Colonic mucosa (tissue), 4 donors: Measurements from ENCODE around the gene PM20D2. TPM values are rescaled to one million over a fixed set of nuclear protein-coding genes. Genes with fewer than 3 reads are reported as not detected.
A peak's percentile ranks its signal among the peaks of the same experiment; 100 is the strongest.

ENCODE experiments used
- DNase-seq: peaks from one replicate; pipeline ENCODE4 v3.0.0-alpha.2; 2020
- H3K27ac ChIP-seq: fragments of 200-600 bp; one replicate; pipeline ENCODE4 v1.8.0; 2021
- H3K27me3 ChIP-seq: fragments of 200-600 bp; one replicate; pipeline ENCODE4 v1.8.0; 2021
- H3K36me3 ChIP-seq: fragments of 200-600 bp; one replicate; pipeline ENCODE4 v1.8.0; 2021
- H3K4me1 ChIP-seq: fragments of 200-600 bp; one replicate; pipeline ENCODE4 v1.8.0; 2021; ENCODE audit warnings: mild to moderate bottlenecking
- H3K4me3 ChIP-seq: fragments of 200-600 bp; one replicate; pipeline ENCODE4 v1.8.0; 2021
- H3K9ac ChIP-seq, 2 donors: one replicate each; pipeline ENCODE4 v1.7.0; 2013; ENCODE audit warnings: control low read depth in 2 of 2, low read depth in 2 of 2, low read length in 2 of 2
- H3K9me3 ChIP-seq: fragments of 200-600 bp; one replicate; pipeline ENCODE4 v1.8.0; 2021
- CTCF ChIP-seq: fragments of 200-600 bp; IDR thresholded peaks from one replicate; pipeline ENCODE4 v1.8.0; 2022; ENCODE audit warnings: antibody characterized with exemption, mild to moderate bottlenecking
- intact Hi-C: fragments of 100-400 bp; cut with DNase I; formaldehyde crosslinking; loops from one replicate; pipeline ENCODE4 v1.14.1; 2022
- total RNA-seq, 2 donors: library from RNA; stranded (reverse); fragmentation: NEBNext Ultra II Directional in 1 of 2; extraction: Animal tissue kit (Norgen Biotek cat#: 25700) in 1 of 2; gene quantifications; one replicate each; pipeline ENCODE4 v1.2.1, GENCODE V29; 2021
- donor health status: healthy.
- donor health status: DM: no; HTN: no; CAD: no.
- donor health status: DM: no; HTN: no; CAD: no.

The PM20D2 gene
- total RNA-seq, 2 donors from 2014 or later: 19.2 to 24.2 TPM

DNA sequence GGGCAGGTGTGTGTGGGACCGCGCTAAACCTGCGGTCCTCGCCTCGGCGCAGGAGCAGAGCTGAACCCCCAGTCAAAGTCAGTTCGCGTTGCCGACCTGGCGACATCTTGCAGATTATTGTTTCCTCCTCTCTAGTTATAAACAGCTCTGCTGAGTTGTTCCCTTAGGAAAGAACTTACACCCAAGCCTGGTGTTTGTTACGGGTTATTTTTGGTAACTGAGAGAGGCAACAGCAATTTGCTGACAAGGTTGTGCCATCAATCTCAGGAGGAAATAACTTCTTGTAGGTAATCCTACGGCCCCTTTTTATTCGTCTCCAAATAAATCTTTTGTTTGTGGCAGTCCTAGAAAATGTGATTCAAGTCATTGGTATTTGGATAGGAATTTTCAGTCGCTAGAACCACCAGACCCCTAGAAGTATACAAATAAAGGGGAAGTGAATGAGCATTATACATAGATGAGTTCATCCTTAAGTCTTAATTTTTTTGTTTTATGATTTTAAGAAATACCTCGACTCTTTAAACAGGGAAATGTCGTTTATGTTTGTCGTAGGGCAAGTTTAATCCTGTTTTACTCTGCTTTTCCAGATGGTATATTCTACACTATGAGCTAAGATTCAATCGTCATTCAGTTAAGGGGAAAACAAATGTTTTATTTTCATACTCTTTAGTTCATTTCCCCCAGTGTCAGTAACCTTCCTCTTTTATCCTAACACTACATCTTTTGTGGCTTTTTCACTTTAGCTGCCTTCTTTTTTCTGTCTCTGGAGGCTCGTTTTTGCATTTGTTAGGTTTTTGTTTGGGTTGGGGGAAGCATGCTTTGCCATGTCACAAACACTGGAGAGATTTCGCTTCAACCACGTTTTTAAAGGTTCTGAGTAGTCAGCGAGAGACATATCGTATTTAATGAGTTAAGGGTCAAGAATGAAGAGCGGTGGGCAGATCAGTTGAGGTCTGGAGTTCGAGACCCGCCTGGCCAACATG lies 1.2 kb downstream of the PM20D2 start:
- TF ChIP-seq CTCF: no peak
- Histone ChIP-seq H3K4me1 (peaks cover 2% of the 10 kb centered on the region), H3K4me3 (peak overlapping the region; percentile 91), H3K27me3 (no peaks in the 10 kb centered on the region), H3K27ac (peak overlapping the region; percentile 84), H3K9ac (peak overlapping the region; percentile 86 to 88), H3K9me3 (no peaks in the 10 kb centered on the region), H3K36me3 (no peaks in the 10 kb centered on the region)
- intact Hi-C loops: no loop called here
- no peak for DNase-seq

DNA sequence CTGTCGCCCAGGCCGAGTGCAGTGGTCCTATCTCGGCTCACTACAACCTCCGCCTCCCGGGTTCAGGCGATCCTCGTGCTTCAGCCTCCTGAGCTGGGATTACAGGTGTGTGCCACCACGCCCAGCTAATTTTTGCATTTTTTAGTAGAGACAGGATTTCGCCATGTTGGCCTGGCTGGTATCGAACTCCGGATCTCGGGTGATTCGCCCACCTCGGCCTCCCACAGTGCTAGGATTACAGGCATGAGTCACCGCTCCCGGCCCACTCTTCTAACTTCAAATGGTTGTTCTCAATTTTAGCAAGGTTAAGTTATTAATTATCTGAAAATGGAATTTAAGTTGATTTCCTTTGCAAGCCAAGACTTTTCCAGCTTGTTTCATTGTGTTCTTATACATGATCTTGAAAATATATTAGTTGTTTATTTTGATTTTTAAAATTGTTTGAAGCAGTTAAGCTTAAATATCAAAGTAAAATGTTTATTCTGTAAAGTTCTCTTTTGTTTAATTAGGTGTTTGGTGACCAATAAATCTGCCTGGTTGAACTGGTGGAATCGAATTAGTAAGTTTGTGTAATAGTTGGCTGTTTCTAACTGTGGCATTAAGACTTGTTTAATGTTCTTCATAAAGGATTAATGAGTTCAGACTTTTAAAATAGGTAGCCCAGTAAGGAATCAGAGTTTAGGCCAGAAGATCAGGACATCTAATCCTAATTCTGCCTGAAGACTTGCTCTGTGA lies 2.3 kb downstream of the PM20D2 start:
- Histone ChIP-seq H3K4me1 (peaks cover 2% of the 10 kb centered on the region), H3K36me3 (no peaks in the 10 kb centered on the region), H3K4me3 (no peak overlapping the region), H3K27ac (no peak overlapping the region), H3K9ac (no peak overlapping the region), H3K9me3 (no peaks in the 10 kb centered on the region), H3K27me3 (no peaks in the 10 kb centered on the region)
- no peak for DNase-seq
- intact Hi-C loops: no loop called here
- no peak for TF ChIP-seq CTCF

GRCh38 chr6:89154131-89154530 lies 8.3 kb downstream of the PM20D2 start:
- no peak for TF ChIP-seq CTCF
- Histone ChIP-seq H3K27me3 (no peaks in the 10 kb centered on the region), H3K9me3 (no peaks in the 10 kb centered on the region), H3K4me3 (no peak overlapping the region), H3K4me1 (no peaks in the 10 kb centered on the region), H3K9ac (no peak overlapping the region), H3K36me3 (no peaks in the 10 kb centered on the region), H3K27ac (no peak overlapping the region)
- DNase-seq: no peak
- intact Hi-C loops: no loop called here

GRCh38 chr6:89160331-89161092 lies 14.7 kb downstream of the PM20D2 start:
- Histone ChIP-seq H3K27ac (no peak overlapping the region), H3K4me1 (no peaks in the 10 kb centered on the region), H3K4me3 (no peak overlapping the region), H3K9me3 (no peaks in the 10 kb centered on the region), H3K36me3 (no peaks in the 10 kb centered on the region), H3K27me3 (no peaks in the 10 kb centered on the region), H3K9ac (no peak overlapping the region)
- intact Hi-C loops: no loop called here
- no peak for TF ChIP-seq CTCF
- DNase-seq: no peak
